K562 (cell line): ENCODE results near the gene VGLL3. TPM values are rescaled to one million over a fixed set of nuclear protein-coding genes. Genes with fewer than 3 reads are reported as not detected.

Experiments used
- ATAC-seq: fragments of 200-7000 bp; cut with Tn5 transposase; 3 replicates; pipeline ENCODE4 v1.9.1; 2020; ENCODE audit warnings: moderate library complexity
- BruUV-seq: library from RNA; stranded (reverse); fragments of 400-500 nt; replicated peaks from 2 replicates; lab custom pipeline; 2021; lab: Mats Ljungman, UMichigan
- CTCF ChIA-PET: fragments of 300-600 bp; formaldehyde crosslinking; extraction: SDS; loops from one replicate; lab custom pipeline; 2021; ENCODE audit warnings: low intra/inter-chr PET ratio; lab: Yijun Ruan, JAX
- POLR2A ChIA-PET: fragments of 300-600, 350-650 bp; sonication (Branson Sonifier 250); formaldehyde crosslinking; extraction: SDS; loops from one replicate; lab custom pipeline; 2021; ENCODE audit warnings: antibody characterized with exemption, inconsistent platforms; lab: Yijun Ruan, JAX
- DNase-seq, 4 experiments: peaks; one replicate each; pipeline versions ENCODE4 v3.0.0 to v3.0.0-alpha.2; 2011 to 2018; ENCODE audit warnings: low spot score in 3 of 4, mixed read lengths in 3 of 4; ENCODE audit errors: extremely low read depth in 1 of 4
- FAIRE-seq: peaks from 2 replicates; lab custom pipeline; 2011; peaks lifted over from hg19 to GRCh38; lab: Jason Lieb, UNC
- H2AFZ ChIP-seq: 2 replicates; pipeline ENCODE4 v1.6.0; 2011; ENCODE audit warnings: low read depth, low read length, control low read depth, inconsistent platforms
- H3K27ac ChIP-seq: fragments of 200-600 bp; 3 replicates; pipeline ENCODE4 v1.8.0; 2011; ENCODE audit warnings: low read depth, mild to moderate bottlenecking, control low read depth, inconsistent platforms, low read length, moderate library complexity, mixed read lengths; ENCODE audit errors: extremely low read depth
- H3K27me3 ChIP-seq, 2 experiments: fragments of 300-600 bp in 1 of 2; 2 replicates in 1 of 2; 3 replicates in 1 of 2; pipeline versions ENCODE4 v1.6.0 to v1.8.0; 2011; ENCODE audit warnings: inconsistent platforms in 2 of 2, low read length in 2 of 2, mild to moderate bottlenecking in 1 of 2, mixed read lengths in 1 of 2, moderate library complexity in 1 of 2; ENCODE audit not compliant: control insufficient read depth in 2 of 2, insufficient read depth in 2 of 2
- H3K36me3 ChIP-seq: fragments of 300-600 bp; 3 replicates; pipeline ENCODE4 v1.8.0; 2011; ENCODE audit warnings: mild to moderate bottlenecking, low read length, inconsistent platforms; ENCODE audit not compliant: control insufficient read depth, insufficient read depth
- H3K4me1 ChIP-seq, 2 experiments: fragments of 200-600 bp in 1 of 2; replicated peaks in 1 of 2; 2 replicates in 1 of 2; 3 replicates in 1 of 2; pipeline versions ENCODE4 v1.5.1 to v1.8.0; 2011; ENCODE audit warnings: inconsistent platforms in 2 of 2, low read length in 2 of 2, mild to moderate bottlenecking in 1 of 2, mixed read lengths in 1 of 2, moderate library complexity in 1 of 2; ENCODE audit not compliant: control insufficient read depth in 2 of 2, insufficient read depth in 2 of 2
- H3K4me2 ChIP-seq: 2 replicates; pipeline ENCODE4 v1.6.1; 2011; ENCODE audit warnings: low read length, control low read depth, inconsistent platforms, mixed read lengths; ENCODE audit not compliant: insufficient read depth
- H3K4me3 ChIP-seq: fragments of 200-600 bp; sonication (generic), shearing (Covaris generic); 2 replicates; pipeline ENCODE4 v1.5.1; 2016; ENCODE audit warnings: control low read depth, inconsistent platforms
- H3K79me2 ChIP-seq: fragments of 200-600 bp; 3 replicates; pipeline ENCODE4 v1.8.0; 2011; ENCODE audit warnings: low read length, inconsistent platforms; ENCODE audit not compliant: control insufficient read depth, insufficient read depth
- H3K9ac ChIP-seq, 2 experiments: 2 replicates each; pipeline versions ENCODE4 v1.6.0 to v1.6.1; 2011; ENCODE audit warnings: low read depth in 2 of 2, low read length in 2 of 2, control low read depth in 1 of 2, inconsistent platforms in 1 of 2, mild to moderate bottlenecking in 1 of 2, mixed read lengths in 1 of 2; ENCODE audit not compliant: insufficient read depth in 1 of 2
- H3K9me1 ChIP-seq: one replicate; pipeline ENCODE4 v1.6.0; 2011; ENCODE audit warnings: inconsistent platforms, mild to moderate bottlenecking, low read length, moderate library complexity; ENCODE audit not compliant: control insufficient read depth, insufficient read depth
- H3K9me3 ChIP-seq: replicated peaks from 2 replicates; pipeline ENCODE4 v1.5.1; 2011; ENCODE audit warnings: low read depth, low read length, inconsistent platforms; ENCODE audit not compliant: control insufficient read depth, insufficient read depth
- H4K20me1 ChIP-seq: replicated peaks from 2 replicates; pipeline ENCODE4 v1.6.1; 2011; ENCODE audit warnings: low read length, inconsistent platforms, mixed read lengths; ENCODE audit not compliant: control insufficient read depth, insufficient read depth
- ASH1L ChIP-seq: fragments of 450-650 bp; IDR thresholded peaks from 2 replicates; pipeline ENCODE4 v1.6.1; 2018; ENCODE audit warnings: borderline replicate concordance, mild to moderate bottlenecking, low read depth; ENCODE audit not compliant: partially characterized antibody
- ATF7 ChIP-seq: fragments of 450-650 bp; IDR thresholded peaks from 2 replicates; pipeline ENCODE4 v1.7.1; 2014; ENCODE audit warnings: mild to moderate bottlenecking, moderate library complexity
- DEAF1 ChIP-seq: fragments of 450-650 bp; formaldehyde crosslinking; IDR thresholded peaks from 2 replicates; pipeline ENCODE4 v1.4.0; 2020; ENCODE audit warnings: mild to moderate bottlenecking, moderate library complexity
- KLF6 ChIP-seq: fragments of 250-450 bp; sonication (Bioruptor Pico); IDR thresholded peaks from 2 replicates; pipeline ENCODE4 v1.4.0; 2020; ENCODE audit warnings: mild to moderate bottlenecking, moderate library complexity, borderline replicate concordance
- MAFK ChIP-seq: IDR thresholded peaks from 2 replicates; pipeline ENCODE4 v1.6.1; 2011; ENCODE audit warnings: low read length, improper control_type of control experiment
- MXD1 ChIP-seq: fragments of 250-450 bp; sonication (Bioruptor Pico); IDR thresholded peaks from 2 replicates; pipeline ENCODE4 v1.8.0; 2021; ENCODE audit warnings: borderline replicate concordance, mild to moderate bottlenecking, moderate library complexity; ENCODE audit not compliant: poor library complexity, severe bottlenecking
- MYC ChIP-seq, 2 experiments: fragments of 250-450 bp in 1 of 2; sonication (Bioruptor Pico) in 1 of 2; IDR thresholded peaks; 2 replicates each; pipeline versions ENCODE4 v1.5.1 to v1.6.1; 2012 to 2021; ENCODE audit warnings: low read depth in 2 of 2, borderline replicate concordance in 1 of 2, improper control_type of control experiment in 1 of 2, low read length in 1 of 2, mild to moderate bottlenecking in 1 of 2, moderate library complexity in 1 of 2
- POU5F1 ChIP-seq: fragments of 150-350 bp; IDR thresholded peaks from 2 replicates; pipeline ENCODE4 v1.6.1; 2014; ENCODE audit warnings: borderline replicate concordance, low read length, low read depth, mild to moderate bottlenecking; ENCODE audit not compliant: partially characterized antibody
- SAFB ChIP-seq: fragments of 200-400 bp; formaldehyde crosslinking; IDR thresholded peaks from 2 replicates; pipeline ENCODE4 v1.6.1; 2017; ENCODE audit warnings: low read depth, low read length, borderline replicate concordance
- TFAP4 ChIP-seq: sonication (generic); formaldehyde crosslinking; IDR thresholded peaks from 2 replicates; pipeline ENCODE4 v1.8.0; 2022; ENCODE audit warnings: missing genetic modification reagents, mild to moderate bottlenecking, moderate library complexity, borderline replicate concordance
- ZNF212 ChIP-seq: fragments of 450-650 bp; formaldehyde crosslinking; IDR thresholded peaks from 2 replicates; pipeline ENCODE4 v1.4.0; 2020; ENCODE audit warnings: mild to moderate bottlenecking
- ZNF280B ChIP-seq: fragments of 250-450 bp; sonication (Bioruptor Pico); IDR thresholded peaks from 2 replicates; pipeline ENCODE4 v1.5.1; 2021; ENCODE audit warnings: mild to moderate bottlenecking
- ZNF589 ChIP-seq: fragments of 200-800 bp; sonication (Bioruptor generic); IDR thresholded peaks from 2 replicates; pipeline ENCODE4 v1.6.1; 2016; ENCODE audit warnings: low read depth, missing genetic modification characterization, missing compliant biosample characterization
- WGBS: fragments of 100-300 bp; shearing (Covaris generic); methylation state at CpG from one replicate; pipeline ENCODE4 v1.1.6; 2016; ENCODE audit warnings: low coverage, mixed read lengths; ENCODE audit not compliant: insufficient coverage; ENCODE audit errors: missing lambda C conversion rate; 5-methylcytosine and 5-hydroxymethylcytosine counted together
- in situ Hi-C: fragments of 300-500 bp; cut with MboI; formaldehyde crosslinking; loops from 4 replicates; pipeline ENCODE4 v1.15.0; 2018; ENCODE audit warnings: inconsistent platforms, mixed read lengths
- intact Hi-C: fragments of 100-400 bp; cut with micrococcal nuclease; formaldehyde crosslinking; loops from 2 replicates; pipeline ENCODE4 v1.14.2; 2022
- polyA plus RNA-seq, 8 experiments: library from polyadenylated mRNA; depleted of rRNA in 4 of 8; stranded (reverse) in 5 of 8; unstranded in 3 of 8; fragments of >200 nt; fragmentation: Nextera tagmentation in 2 of 8; fragmentation: Illumina TruSeq in 1 of 8; extraction: Ambion mirVana in 2 of 8; extraction: Trizol in 1 of 8; gene quantifications; 2 replicates each; pipeline versions ENCODE4 v1.2.1 to v1.2.3, GENCODE V29; 2011 to 2014; ENCODE audit warnings: inconsistent platforms in 1 of 8, missing spikeins in 1 of 8
- total RNA-seq, 7 experiments: library from RNA; depleted of rRNA in 6 of 7; stranded (reverse); fragments of >200 nt in 6 of 7; fragmentation: Illumina TruSeq in 2 of 7; extraction: Trizol in 2 of 7; gene quantifications; 2 replicates each; pipeline versions ENCODE4 v1.2.1 to v1.2.3, GENCODE V29; 2011 to 2021; ENCODE audit warnings: low replicate concordance in 1 of 7

Gene VGLL3
- total and polyA plus RNA-seq, 9 of the 15 experiments (the other 6 are each of a cell fraction or from before 2014, with no cell fraction given): under 0.01 to 0.09 (median 0.04) TPM; not detected in 6

GRCh38 chr3:86985181-86985826, 5.6 kb downstream of the VGLL3 start:
- Histone ChIP-seq H3K4me2 (no peak overlapping the region), H2AFZ (no peak overlapping the region), H3K27ac (no peak overlapping the region), H3K36me3 (no peaks in the 10 kb centered on the region), H3K9ac (no peak overlapping the region), H3K9me1 (no peaks in the 10 kb centered on the region), H3K9me3 (no peaks in the 10 kb centered on the region), H3K79me2 (no peaks in the 10 kb centered on the region), H3K4me1 (peaks cover 0 to 1% of the 10 kb centered on the region in 2 experiments; a peak in 1 of 5 replicates), H3K4me3 (no peak overlapping the region), H3K27me3 (peaks cover 0 to 3% of the 10 kb centered on the region in 2 experiments; a peak in 2 of 5 replicates), H4K20me1 (no peaks in the 10 kb centered on the region)
- ChIA-PET POLR2A (no interaction called here), CTCF (no interaction called here)
- TF ChIP-seq ZNF589: no peak
- no peak for TF ChIP-seq POU5F1
- TF ChIP-seq KLF6 (CRISPR knock-in tag): no peak
- no peak for TF ChIP-seq ZNF212 (CRISPR knock-in tag)
- no peak for TF ChIP-seq ASH1L
- TF ChIP-seq MXD1 (CRISPR knock-in tag): no peak
- TF ChIP-seq MAFK: no peak
- no peak for TF ChIP-seq MYC (IDR thresholded peaks at IDR 0.05; ENCODE audit: low read depth, low read length)
- no peak for TF ChIP-seq MYC (CRISPR knock-in tag; IDR thresholded peaks at IDR 0.05; ENCODE audit: borderline replicate concordance, low read depth)
- TF ChIP-seq ZNF280B (CRISPR knock-in tag): no peak
- no peak for TF ChIP-seq TFAP4 (CRISPR knock-in tag)
- TF ChIP-seq ATF7: no peak
- TF ChIP-seq SAFB: no peak
- TF ChIP-seq DEAF1: no peak
- ATAC-seq (no peak), DNase-seq (no peak), FAIRE-seq (no peak)
- intact Hi-C loops: no loop called here
- 0% methylated on average over 2 of the region's 2 CpGs for WGBS
- in situ Hi-C loops: no loop called here
- BruUV-seq: no TSS peak
